Endodermal cell (in vitro differentiated cells): ENCODE data around the gene CLDN9. TPM values are rescaled to one million over a fixed set of nuclear protein-coding genes. Genes with fewer than 3 reads are reported as not detected.

Experiments used
- DNase-seq: peaks from one replicate; pipeline ENCODE4 v3.0.0-alpha.2; 2017
- H3K27ac ChIP-seq: 2 replicates; pipeline ENCODE4 v1.5.1; 2013; ENCODE audit warnings: mild to moderate bottlenecking, low read depth, low read length, moderate library complexity
- H3K27me3 ChIP-seq: 2 replicates; pipeline ENCODE4 v1.6.1; 2013; ENCODE audit warnings: mild to moderate bottlenecking, low read length, moderate library complexity; ENCODE audit not compliant: insufficient read depth, control insufficient read depth, poor library complexity, severe bottlenecking
- H3K36me3 ChIP-seq: 2 replicates; pipeline ENCODE4 v1.7.0; 2013; ENCODE audit warnings: mild to moderate bottlenecking, low read length, moderate library complexity; ENCODE audit not compliant: control insufficient read depth, insufficient read depth
- H3K4me1 ChIP-seq: one replicate; pipeline ENCODE4 v1.7.0; 2013; ENCODE audit warnings: low read length; ENCODE audit not compliant: control insufficient read depth, insufficient read depth
- H3K4me3 ChIP-seq: 2 replicates; pipeline ENCODE4 v1.5.1; 2013; ENCODE audit warnings: mild to moderate bottlenecking, low read length, moderate library complexity
- H3K9ac ChIP-seq: 2 replicates; pipeline ENCODE4 v1.6.1; 2013; ENCODE audit warnings: mild to moderate bottlenecking, low read length, moderate library complexity; ENCODE audit not compliant: poor library complexity, severe bottlenecking; ENCODE audit errors: extremely low read depth
- H3K9me3 ChIP-seq: 2 replicates; pipeline ENCODE4 v1.6.1; 2013; ENCODE audit warnings: mild to moderate bottlenecking, low read length, moderate library complexity; ENCODE audit not compliant: control insufficient read depth
- H3K27ac Mint-ChIP-seq: 2 replicates; pipeline ENCODE4 v1.8.0; 2020; ENCODE audit warnings: mixed read lengths
- H3K27me3 Mint-ChIP-seq: 2 replicates; pipeline ENCODE4 v1.8.0; 2021; ENCODE audit warnings: mild to moderate bottlenecking, mixed read lengths; ENCODE audit not compliant: insufficient read depth
- H3K36me3 Mint-ChIP-seq: 2 replicates; pipeline ENCODE4 v1.8.0; 2020; ENCODE audit warnings: low read depth, mixed read lengths
- H3K4me1 Mint-ChIP-seq: 2 replicates; pipeline ENCODE4 v1.8.0; 2020; ENCODE audit warnings: mixed read lengths
- H3K4me3 Mint-ChIP-seq: 2 replicates; pipeline ENCODE4 v1.8.0; 2020; ENCODE audit warnings: mild to moderate bottlenecking, moderate library complexity, mixed read lengths
- H3K9me3 Mint-ChIP-seq: 2 replicates; pipeline ENCODE4 v1.8.0; 2020; ENCODE audit warnings: mild to moderate bottlenecking, mixed read lengths
- WGBS, 2 experiments: methylation state at CpG; one replicate each; pipeline versions ENCODE4 v1.1.5 to v1.1.7; 2013; ENCODE audit warnings: missing lambda C conversion rate in 2 of 2, mixed read lengths in 1 of 2; ENCODE audit not compliant: insufficient coverage in 1 of 2, insufficient read length in 1 of 2; 5-methylcytosine and 5-hydroxymethylcytosine counted together
- total RNA-seq, 2 donors: library from RNA; stranded (reverse); fragmentation: NEBNext Ultra II Directional in 1 of 2; extraction: Animal tissue kit (Norgen Biotek cat#: 25700) in 1 of 2; gene quantifications; 2 replicates in 1 of 2; 3 replicates in 1 of 2; pipeline ENCODE4 v1.2.1, GENCODE V29; 2021
- TF ChIP-seq, protein P1 (sequence below): fragments of 200-600 bp; sonication (generic); conservative IDR thresholded peaks from 2 replicates; pipeline ENCODE4 v1.5.0; 2021; ENCODE audit warnings: antibody characterized with exemption, mild to moderate bottlenecking

Gene CLDN9
- total RNA-seq, 2 donors from 2014 or later: 0.18 TPM; not detected in 1

DNA sequence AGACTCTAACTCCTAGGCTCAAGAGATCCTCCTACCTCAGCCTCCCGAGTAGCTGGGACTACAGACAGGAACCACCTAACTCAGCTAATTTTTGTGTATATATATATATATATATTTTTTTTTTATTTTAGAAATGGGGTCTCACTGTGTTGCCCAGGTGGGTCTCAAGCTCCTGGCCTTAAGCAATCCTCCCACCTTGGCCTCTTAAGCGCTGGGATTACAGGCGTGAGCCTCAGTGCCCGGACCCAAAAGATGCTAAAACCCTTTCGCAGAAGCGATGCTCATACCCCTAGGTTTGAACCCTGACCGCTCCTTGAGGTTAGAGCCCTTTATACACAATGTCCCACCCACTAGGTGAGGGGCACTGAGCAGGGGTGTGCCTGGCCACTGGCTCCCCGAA lies 2.2 kb upstream of the CLDN9 start:
- 96 to 97% methylated on average over 6 to 7 of the region's 8 CpGs for WGBS, 2 experiments
- peaks cover 59% of the 10 kb centered on the region for H3K4me1 Mint-ChIP-seq
- peak overlapping the region; percentile 98 for H3K27ac Mint-ChIP-seq

DNA sequence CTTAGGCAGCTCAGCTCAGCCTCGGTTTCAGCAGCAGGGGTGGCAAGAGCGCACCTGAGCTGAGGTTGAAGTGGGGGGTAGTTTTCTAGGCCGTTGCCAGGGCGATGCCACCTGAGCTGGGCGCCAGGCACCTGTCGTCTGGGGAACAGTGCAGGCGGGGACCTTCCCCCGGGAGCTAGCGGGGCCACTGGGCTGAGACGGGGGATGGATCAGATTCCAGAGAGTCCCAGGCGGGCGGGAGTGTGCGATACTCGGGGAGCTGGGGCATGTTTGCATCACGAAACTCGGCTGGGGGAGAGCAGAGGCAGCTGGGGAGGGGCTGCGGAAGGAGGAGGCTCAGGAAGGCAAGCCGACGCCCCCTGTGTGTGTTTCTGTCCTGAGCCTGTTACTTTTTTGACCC lies 477 bp upstream of the CLDN9 start:
- Histone ChIP-seq H3K27me3 (no peaks in the 10 kb centered on the region), H3K36me3 (peaks cover 15% of the 10 kb centered on the region), H3K4me1 (peaks cover 24% of the 10 kb centered on the region), H3K4me3 (no peak overlapping the region), H3K27ac (no peak overlapping the region), H3K9ac (no peak overlapping the region), H3K9me3 (no peaks in the 10 kb centered on the region)
- Mint-ChIP-seq H3K27ac (no peak overlapping the region), H3K9me3 (no peaks in the 10 kb centered on the region), H3K4me1 (peaks cover 49% of the 10 kb centered on the region), H3K27me3 (peaks cover 21% of the 10 kb centered on the region), H3K36me3 (peaks cover 22% of the 10 kb centered on the region), H3K4me3 (peak overlapping the region; percentile 39)
- 53 to 58% methylated on average over 6 to 19 of the region's 19 CpGs for WGBS, 2 experiments
- TF ChIP-seq, protein P1, sequence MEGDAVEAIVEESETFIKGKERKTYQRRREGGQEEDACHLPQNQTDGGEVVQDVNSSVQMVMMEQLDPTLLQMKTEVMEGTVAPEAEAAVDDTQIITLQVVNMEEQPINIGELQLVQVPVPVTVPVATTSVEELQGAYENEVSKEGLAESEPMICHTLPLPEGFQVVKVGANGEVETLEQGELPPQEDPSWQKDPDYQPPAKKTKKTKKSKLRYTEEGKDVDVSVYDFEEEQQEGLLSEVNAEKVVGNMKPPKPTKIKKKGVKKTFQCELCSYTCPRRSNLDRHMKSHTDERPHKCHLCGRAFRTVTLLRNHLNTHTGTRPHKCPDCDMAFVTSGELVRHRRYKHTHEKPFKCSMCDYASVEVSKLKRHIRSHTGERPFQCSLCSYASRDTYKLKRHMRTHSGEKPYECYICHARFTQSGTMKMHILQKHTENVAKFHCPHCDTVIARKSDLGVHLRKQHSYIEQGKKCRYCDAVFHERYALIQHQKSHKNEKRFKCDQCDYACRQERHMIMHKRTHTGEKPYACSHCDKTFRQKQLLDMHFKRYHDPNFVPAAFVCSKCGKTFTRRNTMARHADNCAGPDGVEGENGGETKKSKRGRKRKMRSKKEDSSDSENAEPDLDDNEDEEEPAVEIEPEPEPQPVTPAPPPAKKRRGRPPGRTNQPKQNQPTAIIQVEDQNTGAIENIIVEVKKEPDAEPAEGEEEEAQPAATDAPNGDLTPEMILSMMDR: no peak
- DNase-seq: peak; percentile 73

More for the DNA sequence above, 2.2 kb upstream of the CLDN9 start:
- TF ChIP-seq, protein P1: no peak
- H3K4me1 ChIP-seq: peaks cover 33% of the 10 kb centered on the region
- H3K9me3 ChIP-seq: no peaks in the 10 kb centered on the region
- no peak overlapping the region for H3K4me3 Mint-ChIP-seq
- H3K27ac ChIP-seq: no peak overlapping the region
- H3K27me3 ChIP-seq: no peaks in the 10 kb centered on the region
- peaks cover 21% of the 10 kb centered on the region for H3K27me3 Mint-ChIP-seq
- DNase-seq: no peak
- peaks cover 8% of the 10 kb centered on the region for H3K36me3 ChIP-seq
- peaks cover 10% of the 10 kb centered on the region for H3K36me3 Mint-ChIP-seq
- no peak overlapping the region for H3K4me3 ChIP-seq
- no peak overlapping the region for H3K9ac ChIP-seq
- H3K9me3 Mint-ChIP-seq: no peaks in the 10 kb centered on the region

- no peak overlapping the region for H3K27ac Mint-ChIP-seq
- H3K27me3 Mint-ChIP-seq: peaks cover 21% of the 10 kb centered on the region
- H3K4me1 ChIP-seq: peaks cover 12% of the 10 kb centered on the region
- peak; percentile 82 for DNase-seq
- no peaks in the 10 kb centered on the region for H3K9me3 Mint-ChIP-seq
- no peak overlapping the region for H3K4me3 Mint-ChIP-seq
- no peaks in the 10 kb centered on the region for H3K9me3 ChIP-seq
- H3K36me3 Mint-ChIP-seq: peaks cover 23% of the 10 kb centered on the region
- no peak overlapping the region for H3K9ac ChIP-seq
- TF ChIP-seq, protein P1: peak; percentile 43
- H3K27ac ChIP-seq: no peak overlapping the region
- H3K4me3 ChIP-seq: no peak overlapping the region
- H3K36me3 ChIP-seq: peaks cover 15% of the 10 kb centered on the region
- H3K4me1 Mint-ChIP-seq: peaks cover 40% of the 10 kb centered on the region
- no peaks in the 10 kb centered on the region for H3K27me3 ChIP-seq
- WGBS, 2 experiments: 75 to 89% methylated on average over 20 to 27 of the region's 27 CpGs
These were observed 798 bp downstream of the CLDN9 start for GRCh38 chr16:3013491-3013951.
